Sigmoid colon (tissue), 4 donors: ENCODE data around the gene GRID1.

Experiments used
- POLR2AphosphoS5 ChIP-seq, 4 donors: sonication (generic); formaldehyde crosslinking; IDR thresholded peaks; one replicate each; pipeline ENCODE4 v1.6.1; 2017; ENCODE audit warnings: antibody characterized with exemption in 4 of 4
- TF ChIP-seq, protein P1 (sequence below), 4 experiments: fragments of 450-650 bp in 3 of 4; fragments of 200-600 bp in 1 of 4; IDR thresholded peaks; one replicate each; pipeline ENCODE4 v1.5.1; 2016 to 2019; ENCODE audit warnings: antibody characterized with exemption in 4 of 4, mild to moderate bottlenecking in 3 of 4, moderate library complexity in 2 of 4

DNA sequence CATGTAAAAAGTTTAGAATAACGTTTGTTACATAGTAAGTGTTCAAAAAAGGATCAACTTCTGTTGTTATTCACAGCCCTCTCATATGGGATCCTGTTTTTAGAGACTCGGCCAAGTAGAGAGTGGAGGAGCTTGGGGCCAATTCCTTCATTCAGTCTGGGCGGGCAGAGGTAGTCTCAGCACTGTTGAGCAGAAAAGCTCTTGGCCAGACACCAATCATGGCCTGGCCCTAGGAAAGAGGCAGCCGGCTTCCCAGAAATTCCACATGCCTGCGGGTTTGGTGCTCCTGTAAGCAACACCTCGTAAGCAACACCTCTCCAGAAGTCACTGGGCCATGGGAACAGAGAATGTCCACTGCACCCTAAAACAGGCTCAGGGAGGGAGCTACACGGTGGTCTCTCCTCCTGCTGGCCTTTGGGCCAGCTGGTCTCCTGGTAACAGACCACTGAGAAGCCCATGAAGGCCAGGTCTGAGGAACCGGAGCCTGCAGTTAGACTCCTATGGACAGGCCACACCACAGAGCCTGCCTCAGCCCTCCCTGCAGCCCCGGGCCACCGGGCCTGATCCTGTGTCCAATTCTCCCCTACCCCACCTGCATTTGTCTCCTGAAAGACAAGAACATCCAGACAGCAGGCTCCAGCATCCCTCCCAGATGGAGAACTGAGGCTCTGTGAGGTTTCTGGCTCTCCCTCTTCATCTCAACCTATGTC, 149.1 kb downstream of the GRID1 start:
- TF ChIP-seq, protein P1, sequence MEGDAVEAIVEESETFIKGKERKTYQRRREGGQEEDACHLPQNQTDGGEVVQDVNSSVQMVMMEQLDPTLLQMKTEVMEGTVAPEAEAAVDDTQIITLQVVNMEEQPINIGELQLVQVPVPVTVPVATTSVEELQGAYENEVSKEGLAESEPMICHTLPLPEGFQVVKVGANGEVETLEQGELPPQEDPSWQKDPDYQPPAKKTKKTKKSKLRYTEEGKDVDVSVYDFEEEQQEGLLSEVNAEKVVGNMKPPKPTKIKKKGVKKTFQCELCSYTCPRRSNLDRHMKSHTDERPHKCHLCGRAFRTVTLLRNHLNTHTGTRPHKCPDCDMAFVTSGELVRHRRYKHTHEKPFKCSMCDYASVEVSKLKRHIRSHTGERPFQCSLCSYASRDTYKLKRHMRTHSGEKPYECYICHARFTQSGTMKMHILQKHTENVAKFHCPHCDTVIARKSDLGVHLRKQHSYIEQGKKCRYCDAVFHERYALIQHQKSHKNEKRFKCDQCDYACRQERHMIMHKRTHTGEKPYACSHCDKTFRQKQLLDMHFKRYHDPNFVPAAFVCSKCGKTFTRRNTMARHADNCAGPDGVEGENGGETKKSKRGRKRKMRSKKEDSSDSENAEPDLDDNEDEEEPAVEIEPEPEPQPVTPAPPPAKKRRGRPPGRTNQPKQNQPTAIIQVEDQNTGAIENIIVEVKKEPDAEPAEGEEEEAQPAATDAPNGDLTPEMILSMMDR (IDR thresholded peaks at IDR 0.05), result no peak
- no peak for TF ChIP-seq POLR2AphosphoS5 (IDR thresholded peaks at IDR 0.05)
